Measurements from ENCODE around the gene SLC10A7.
A peak's percentile ranks its signal among the peaks of the same experiment; 100 is the strongest.

SLC10A7 gene

GRCh38 chr4:146521541-146522097, at the start of gene SLC10A7:
SLC10A7 (minus strand) TSS chr4:146521940; CDS start chr4:146521717, 223 bp downstream.
- DNase-seq: peak; percentile 77
- H3K4me1 Mint-ChIP-seq: peaks cover 19% of the 10 kb centered on the region
- H3K27me3 Mint-ChIP-seq (ENCODE audit: low read depth, poor library complexity): peaks cover 17% of the 10 kb centered on the region
- peaks cover 2% of the 10 kb centered on the region for H3K9me3 Mint-ChIP-seq
- peaks cover 2% of the 10 kb centered on the region for H3K36me3 Mint-ChIP-seq (ENCODE audit: low read depth)
- H3K27ac Mint-ChIP-seq: no peak within 1 kb of the TSS
- TF ChIP-seq, protein P1, sequence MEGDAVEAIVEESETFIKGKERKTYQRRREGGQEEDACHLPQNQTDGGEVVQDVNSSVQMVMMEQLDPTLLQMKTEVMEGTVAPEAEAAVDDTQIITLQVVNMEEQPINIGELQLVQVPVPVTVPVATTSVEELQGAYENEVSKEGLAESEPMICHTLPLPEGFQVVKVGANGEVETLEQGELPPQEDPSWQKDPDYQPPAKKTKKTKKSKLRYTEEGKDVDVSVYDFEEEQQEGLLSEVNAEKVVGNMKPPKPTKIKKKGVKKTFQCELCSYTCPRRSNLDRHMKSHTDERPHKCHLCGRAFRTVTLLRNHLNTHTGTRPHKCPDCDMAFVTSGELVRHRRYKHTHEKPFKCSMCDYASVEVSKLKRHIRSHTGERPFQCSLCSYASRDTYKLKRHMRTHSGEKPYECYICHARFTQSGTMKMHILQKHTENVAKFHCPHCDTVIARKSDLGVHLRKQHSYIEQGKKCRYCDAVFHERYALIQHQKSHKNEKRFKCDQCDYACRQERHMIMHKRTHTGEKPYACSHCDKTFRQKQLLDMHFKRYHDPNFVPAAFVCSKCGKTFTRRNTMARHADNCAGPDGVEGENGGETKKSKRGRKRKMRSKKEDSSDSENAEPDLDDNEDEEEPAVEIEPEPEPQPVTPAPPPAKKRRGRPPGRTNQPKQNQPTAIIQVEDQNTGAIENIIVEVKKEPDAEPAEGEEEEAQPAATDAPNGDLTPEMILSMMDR (IDR thresholded peaks at IDR 0.05): no peak
- H3K4me3 Mint-ChIP-seq: no peak within 1 kb of the TSS

DNA sequence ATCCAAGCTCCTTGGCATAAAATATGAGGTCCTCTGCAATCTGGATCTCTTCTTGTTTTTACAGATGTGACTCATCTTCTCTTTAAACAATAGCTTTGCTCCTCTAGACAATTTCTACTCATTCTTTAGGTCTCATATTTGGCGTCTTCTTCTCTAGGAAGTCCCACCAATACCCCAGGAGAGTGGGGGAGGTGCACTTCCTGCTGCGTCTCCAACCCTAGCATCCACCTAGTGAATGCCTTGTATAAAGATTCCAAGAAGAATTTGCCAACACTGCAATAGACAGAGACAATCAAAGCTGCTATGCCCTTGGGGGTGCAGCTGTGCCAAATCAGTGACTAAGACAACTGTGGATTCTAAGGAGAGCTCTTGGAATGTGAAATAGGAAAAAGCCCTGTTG, 45.7 kb upstream of the SLC10A7 start:
- no peak for DNase-seq
- H3K36me3 Mint-ChIP-seq (ENCODE audit: low read depth): no peaks in the 10 kb centered on the region
- no peak overlapping the region for H3K4me3 Mint-ChIP-seq
- H3K4me1 Mint-ChIP-seq: no peaks in the 10 kb centered on the region
- peaks cover 6% of the 10 kb centered on the region for H3K27me3 Mint-ChIP-seq (ENCODE audit: low read depth, poor library complexity)
- no peaks in the 10 kb centered on the region for H3K9me3 Mint-ChIP-seq
- TF ChIP-seq, protein P1 (IDR thresholded peaks at IDR 0.05): no peak
- no peak overlapping the region for H3K27ac Mint-ChIP-seq

DNA sequence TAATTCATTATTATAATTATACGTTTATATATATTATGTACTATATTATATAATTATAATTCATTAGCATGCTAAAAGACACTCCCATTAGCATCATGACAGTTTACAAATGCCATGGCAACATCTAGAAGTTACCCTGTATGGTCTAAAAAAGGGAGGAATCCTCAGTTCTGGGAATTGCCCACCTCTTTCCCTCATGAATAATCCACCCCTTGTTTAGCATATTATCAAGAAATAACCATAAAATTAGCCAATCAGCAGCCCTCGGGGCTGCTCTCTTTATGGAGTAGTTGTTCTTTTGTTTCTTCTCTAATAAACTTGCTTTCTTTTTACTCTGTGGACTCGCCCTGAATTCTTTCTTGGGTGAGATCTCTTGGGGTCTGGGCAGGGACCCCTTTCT, 42.8 kb upstream of the SLC10A7 start:
- no peak for DNase-seq
- Mint-ChIP-seq H3K4me1 (no peaks in the 10 kb centered on the region), H3K9me3 (peaks cover 12% of the 10 kb centered on the region), H3K27me3 (ENCODE audit: low read depth, poor library complexity) (peaks cover 9% of the 10 kb centered on the region), H3K4me3 (no peak overlapping the region), H3K36me3 (ENCODE audit: low read depth) (no peaks in the 10 kb centered on the region), H3K27ac (no peak overlapping the region)
- TF ChIP-seq, protein P1 (IDR thresholded peaks at IDR 0.05): no peak

DNA sequence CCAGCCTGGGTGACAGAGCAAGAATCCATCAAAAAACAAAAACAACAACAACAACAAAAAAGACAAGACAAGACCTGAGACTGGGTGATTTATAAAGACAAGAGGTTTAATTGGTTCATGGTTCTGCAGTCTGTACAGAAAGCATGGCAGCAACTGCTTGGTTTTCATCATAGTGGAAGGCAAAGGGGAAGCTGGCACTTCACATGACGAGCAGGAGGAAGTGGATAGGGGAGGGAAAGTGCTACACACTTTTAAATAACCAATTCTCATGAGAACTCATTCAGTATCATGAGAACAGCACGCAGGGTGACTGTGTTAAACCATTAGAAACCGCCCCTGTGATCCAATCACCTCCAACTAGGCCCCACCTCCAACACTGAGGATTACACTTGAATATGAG, 28.4 kb upstream of the SLC10A7 start:
- DNase-seq: no peak
- TF ChIP-seq, protein P1 (IDR thresholded peaks at IDR 0.05): no peak
- no peak overlapping the region for H3K4me3 Mint-ChIP-seq
- no peaks in the 10 kb centered on the region for H3K9me3 Mint-ChIP-seq
- peaks cover 6% of the 10 kb centered on the region for H3K27me3 Mint-ChIP-seq (ENCODE audit: low read depth, poor library complexity)
- no peaks in the 10 kb centered on the region for H3K4me1 Mint-ChIP-seq
- no peaks in the 10 kb centered on the region for H3K36me3 Mint-ChIP-seq (ENCODE audit: low read depth)
- H3K27ac Mint-ChIP-seq: no peak overlapping the region

- no peaks in the 10 kb centered on the region for H3K4me1 Mint-ChIP-seq
- H3K27me3 Mint-ChIP-seq (ENCODE audit: low read depth, poor library complexity): peaks cover 7% of the 10 kb centered on the region
- H3K9me3 Mint-ChIP-seq: peaks cover 15% of the 10 kb centered on the region
- H3K27ac Mint-ChIP-seq: no peak overlapping the region
- TF ChIP-seq, protein P1 (IDR thresholded peaks at IDR 0.05): no peak
- H3K36me3 Mint-ChIP-seq (ENCODE audit: low read depth): no peaks in the 10 kb centered on the region
- H3K4me3 Mint-ChIP-seq: no peak overlapping the region
- no peak for DNase-seq
These were observed 26.7 kb upstream of the SLC10A7 start for GRCh38 chr4:146548443-146548842.

- H3K27me3 Mint-ChIP-seq (ENCODE audit: low read depth, poor library complexity): peaks cover 16% of the 10 kb centered on the region
- no peak overlapping the region for H3K27ac Mint-ChIP-seq
- no peaks in the 10 kb centered on the region for H3K4me1 Mint-ChIP-seq
- peaks cover 34% of the 10 kb centered on the region for H3K9me3 Mint-ChIP-seq
- TF ChIP-seq, protein P1 (IDR thresholded peaks at IDR 0.05): no peak
- no peak for DNase-seq
- no peak overlapping the region for H3K4me3 Mint-ChIP-seq
- H3K36me3 Mint-ChIP-seq (ENCODE audit: low read depth): no peaks in the 10 kb centered on the region
These were observed 23.4 kb upstream of the SLC10A7 start for GRCh38 chr4:146545102-146545501.
